ENCODE data around the gene C2orf66. TPM values are rescaled to one million over a fixed set of nuclear protein-coding genes. Genes with fewer than 3 reads are reported as not detected.

Gene C2orf66

Small RNA genes lying within 50 kb of the gene (small RNA-seq; reads per million reads assigned to genes)
- gene AC012486.1 (ENCODE audit: insufficient read depth) = not detected
